ENCODE data around the gene ASB14. TPM values are rescaled to one million over a fixed set of nuclear protein-coding genes. Genes with fewer than 3 reads are reported as not detected.
A peak's percentile ranks its signal among the peaks of the same experiment; 100 is the strongest.

The ASB14 gene
- total RNA-seq, 1 donor from 2014 or later, result not detected

DNA sequence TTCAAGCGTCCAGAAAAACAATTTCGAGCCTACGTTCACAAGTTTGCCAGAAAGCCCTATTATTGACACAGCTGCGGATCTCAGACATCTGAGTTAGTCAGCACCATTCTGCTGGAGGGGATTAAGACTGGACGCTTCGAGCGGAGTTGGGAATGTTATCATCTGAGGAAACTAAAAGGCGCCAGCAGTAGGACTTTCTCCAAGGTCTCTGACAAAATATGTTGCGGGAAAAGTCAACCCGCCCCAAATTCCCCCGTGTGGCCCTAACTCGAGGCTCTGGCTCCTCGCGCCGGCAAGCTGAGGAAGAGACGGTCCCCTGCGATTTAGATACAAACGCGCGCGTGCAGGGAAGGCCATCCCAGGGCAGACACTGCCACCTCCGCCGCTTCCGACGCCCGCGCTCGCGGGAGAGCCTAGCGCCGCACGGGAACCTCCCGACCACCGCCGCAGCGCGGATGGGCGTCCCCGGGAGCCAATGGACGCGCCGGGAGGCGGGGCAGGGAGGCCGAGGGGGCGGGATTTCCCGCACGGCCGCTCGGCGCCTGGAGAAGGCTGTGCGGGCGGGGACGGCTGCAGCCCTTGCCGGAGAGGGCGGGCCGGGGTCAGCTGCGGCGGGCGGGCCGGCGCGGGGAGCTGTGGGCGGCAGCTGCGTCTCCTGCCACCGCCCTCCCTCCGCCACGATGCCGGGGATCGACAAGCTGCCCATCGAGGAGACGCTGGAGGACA lies 65.1 kb downstream of the ASB14 start, which contains the start of gene APPL1:
TSS of gene APPL1 (plus strand) at position 526 of the 726 bp plus-strand sequence. CDS start at position 681, 155 bp downstream.
- TF ChIP-seq, protein P1, sequence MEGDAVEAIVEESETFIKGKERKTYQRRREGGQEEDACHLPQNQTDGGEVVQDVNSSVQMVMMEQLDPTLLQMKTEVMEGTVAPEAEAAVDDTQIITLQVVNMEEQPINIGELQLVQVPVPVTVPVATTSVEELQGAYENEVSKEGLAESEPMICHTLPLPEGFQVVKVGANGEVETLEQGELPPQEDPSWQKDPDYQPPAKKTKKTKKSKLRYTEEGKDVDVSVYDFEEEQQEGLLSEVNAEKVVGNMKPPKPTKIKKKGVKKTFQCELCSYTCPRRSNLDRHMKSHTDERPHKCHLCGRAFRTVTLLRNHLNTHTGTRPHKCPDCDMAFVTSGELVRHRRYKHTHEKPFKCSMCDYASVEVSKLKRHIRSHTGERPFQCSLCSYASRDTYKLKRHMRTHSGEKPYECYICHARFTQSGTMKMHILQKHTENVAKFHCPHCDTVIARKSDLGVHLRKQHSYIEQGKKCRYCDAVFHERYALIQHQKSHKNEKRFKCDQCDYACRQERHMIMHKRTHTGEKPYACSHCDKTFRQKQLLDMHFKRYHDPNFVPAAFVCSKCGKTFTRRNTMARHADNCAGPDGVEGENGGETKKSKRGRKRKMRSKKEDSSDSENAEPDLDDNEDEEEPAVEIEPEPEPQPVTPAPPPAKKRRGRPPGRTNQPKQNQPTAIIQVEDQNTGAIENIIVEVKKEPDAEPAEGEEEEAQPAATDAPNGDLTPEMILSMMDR (IDR thresholded peaks at IDR 0.05; ENCODE audit: insufficient read depth, low read length, poor library complexity, severe bottlenecking), result no peak
- peak; percentile 56 for DNase-seq (ENCODE audit: low read depth)
- H3K27me3 ChIP-seq (ENCODE audit: control insufficient read depth, insufficient read depth, low read length), result no peaks in the 10 kb centered on the region
- no peaks in the 10 kb centered on the region for H3K36me3 ChIP-seq (ENCODE audit: control insufficient read depth, insufficient read depth, low read length)
- peak within 1 kb of the TSS; percentile 61 for H3K4me3 ChIP-seq (ENCODE audit: low read depth, low read length)

DNA sequence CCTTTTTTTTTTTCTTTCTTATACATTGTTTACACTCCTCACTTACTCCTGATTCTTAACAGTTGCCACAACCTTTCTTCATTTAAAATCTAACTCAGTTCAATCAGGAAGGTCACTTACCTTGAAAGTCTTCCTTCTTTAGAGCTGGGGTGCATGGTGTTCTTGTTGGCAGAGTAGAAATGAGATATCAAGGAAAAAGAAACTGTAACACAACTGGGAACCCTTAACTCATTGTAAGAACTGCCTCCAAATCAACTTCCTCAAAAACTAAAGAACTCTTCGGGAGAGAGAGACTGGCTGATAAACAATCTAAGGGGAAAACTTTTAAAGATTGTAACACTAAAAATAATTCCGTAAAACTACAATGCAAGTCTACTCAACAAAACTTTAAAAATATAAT lies 66.3 kb downstream of the ASB14 start:
- DNase-seq (ENCODE audit: low read depth), result no peak
- TF ChIP-seq, protein P1 (IDR thresholded peaks at IDR 0.05; ENCODE audit: insufficient read depth, low read length, poor library complexity, severe bottlenecking), result no peak
- Histone ChIP-seq H3K36me3 (ENCODE audit: control insufficient read depth, insufficient read depth, low read length) (no peaks in the 10 kb centered on the region), H3K4me3 (ENCODE audit: low read depth, low read length) (no peak overlapping the region), H3K27me3 (ENCODE audit: control insufficient read depth, insufficient read depth, low read length) (no peaks in the 10 kb centered on the region)

DNA sequence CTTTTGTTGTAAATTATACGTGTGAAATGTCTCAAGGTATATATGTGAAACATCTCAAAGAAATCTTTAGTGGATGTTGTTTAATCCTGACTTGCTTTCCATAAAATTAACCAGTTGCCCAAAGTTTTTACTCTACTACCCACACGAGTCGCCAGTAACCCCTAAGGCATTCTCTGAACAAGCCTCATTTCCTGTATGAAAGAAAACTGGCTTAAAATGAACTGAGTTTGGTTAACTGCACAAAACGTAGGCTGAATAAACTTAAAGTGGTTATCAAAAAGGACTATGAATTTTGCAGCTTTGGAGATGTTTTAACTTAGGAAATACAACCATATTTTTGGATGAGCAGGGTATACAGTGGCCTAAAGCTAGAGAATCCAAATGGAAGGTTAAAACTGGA lies 67.6 kb downstream of the ASB14 start:
- TF ChIP-seq, protein P1 (IDR thresholded peaks at IDR 0.05; ENCODE audit: insufficient read depth, low read length, poor library complexity, severe bottlenecking), result no peak
- Histone ChIP-seq H3K27me3 (ENCODE audit: control insufficient read depth, insufficient read depth, low read length) (no peaks in the 10 kb centered on the region), H3K4me3 (ENCODE audit: low read depth, low read length) (no peak overlapping the region), H3K36me3 (ENCODE audit: control insufficient read depth, insufficient read depth, low read length) (no peaks in the 10 kb centered on the region)
- DNase-seq (ENCODE audit: low read depth), result no peak

DNA sequence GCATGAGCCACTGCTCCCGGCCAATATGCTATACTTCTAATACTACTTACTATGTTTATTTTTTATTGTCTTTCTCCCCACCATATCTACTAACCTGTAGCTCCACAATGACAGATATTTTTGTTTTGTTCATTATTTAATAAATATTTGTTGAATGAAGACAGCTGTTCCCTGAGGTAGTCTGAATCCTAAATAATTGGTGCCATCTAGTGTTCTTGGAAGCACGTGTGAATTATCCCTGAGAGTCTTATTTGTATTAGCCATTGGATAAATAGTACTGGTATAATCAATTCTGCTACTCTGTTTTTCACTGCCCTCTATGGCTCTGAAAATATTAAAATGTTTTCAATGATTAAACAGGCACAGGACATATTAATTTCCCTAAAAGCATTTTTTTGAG lies 70.6 kb downstream of the ASB14 start:
- DNase-seq (ENCODE audit: low read depth), result no peak
- Histone ChIP-seq H3K36me3 (ENCODE audit: control insufficient read depth, insufficient read depth, low read length) (no peaks in the 10 kb centered on the region), H3K4me3 (ENCODE audit: low read depth, low read length) (no peak overlapping the region), H3K27me3 (ENCODE audit: control insufficient read depth, insufficient read depth, low read length) (no peaks in the 10 kb centered on the region)
- TF ChIP-seq, protein P1 (IDR thresholded peaks at IDR 0.05; ENCODE audit: insufficient read depth, low read length, poor library complexity, severe bottlenecking), result peak; percentile 24

Other genes starting within 250 kb of the ASB14 start
- 0.38 and 0.48 TPM in 2 replicates for gene SPATA12, start 232.0 kb downstream of the ASB14 start, total RNA-seq
- 25.7 and 28.7 TPM in 2 replicates for gene IL17RD, start 127.3 kb downstream of the ASB14 start, total RNA-seq
- 2.9 and 3.8 TPM in 2 replicates for gene HESX1, start 92.7 kb downstream of the ASB14 start, total RNA-seq
- 25.9 and 30.9 TPM in 2 replicates for gene APPL1, start 65.0 kb downstream of the ASB14 start, total RNA-seq

Data from kidney epithelial cell (primary cell).